Gastroesophageal sphincter (tissue), 4 donors: ENCODE data around the gene LMTK2. TPM values are rescaled to one million over a fixed set of nuclear protein-coding genes. Genes with fewer than 3 reads are reported as not detected.

Experiments used
- ATAC-seq: fragments of 150-250 bp; one replicate; pipeline ENCODE4 v1.9.1; 2016; ENCODE audit warnings: mild to moderate bottlenecking, moderate library complexity
- H3K27ac ChIP-seq, 4 donors: fragments of 200-600 bp; sonication (generic) in 3 of 4; 1 replicate in 3 of 4; 2 replicates in 1 of 4; pipeline ENCODE4 v1.5.1; 2016 to 2019
- H3K27me3 ChIP-seq: fragments of 200-600 bp; sonication (generic); one replicate; pipeline ENCODE4 v1.5.1; 2019
- H3K36me3 ChIP-seq, 2 donors: fragments of 200-600 bp; sonication (generic); one replicate each; pipeline ENCODE4 v1.5.1; 2019; ENCODE audit warnings: control low read depth in 1 of 2
- H3K4me1 ChIP-seq, 3 donors: fragments of 200-600 bp; sonication (generic); 1 replicate in 2 of 3; 2 replicates in 1 of 3; pipeline ENCODE4 v1.5.1; 2016 to 2019; ENCODE audit warnings: control low read depth in 2 of 3
- H3K4me3 ChIP-seq, 2 donors: fragments of 200-600 bp; sonication (generic); one replicate each; pipeline ENCODE4 v1.5.1; 2019; ENCODE audit warnings: mild to moderate bottlenecking in 1 of 2, moderate library complexity in 1 of 2
- H3K9me3 ChIP-seq, 3 donors: fragments of 200-600 bp; sonication (generic); one replicate each; pipeline ENCODE4 v1.5.1; 2017 to 2019; ENCODE audit warnings: control low read depth in 2 of 3
- EP300 ChIP-seq: sonication (generic); formaldehyde crosslinking; IDR thresholded peaks from one replicate; pipeline ENCODE4 v1.6.1; 2017; ENCODE audit warnings: antibody characterized with exemption, mild to moderate bottlenecking
- POLR2A ChIP-seq, 2 donors: fragments of 450-650 bp; IDR thresholded peaks; one replicate each; pipeline ENCODE4 v1.6.1; 2017; ENCODE audit warnings: antibody characterized with exemption in 2 of 2, mild to moderate bottlenecking in 2 of 2, moderate library complexity in 1 of 2
- POLR2AphosphoS5 ChIP-seq: sonication (generic); formaldehyde crosslinking; IDR thresholded peaks from one replicate; pipeline ENCODE4 v1.6.1; 2017; ENCODE audit warnings: antibody characterized with exemption
- WGBS, 2 donors: methylation state at CpG; one replicate each; pipeline ENCODE4 v1.1.5; 2018; ENCODE audit warnings: low coverage in 1 of 2; 5-methylcytosine and 5-hydroxymethylcytosine counted together
- total RNA-seq, 4 donors: library from RNA; depleted of rRNA; stranded (reverse); fragments of >200 nt; gene quantifications; one replicate each; pipeline ENCODE4 v1.1.0, GENCODE V29; 2016
- TF ChIP-seq, protein P1 (sequence below), 4 experiments: fragments of 200-600 bp in 2 of 4; fragments of 450-650 bp in 2 of 4; sonication (generic) in 1 of 4; IDR thresholded peaks; one replicate each; pipeline ENCODE4 v1.5.1; 2017 to 2019; ENCODE audit warnings: antibody characterized with exemption in 4 of 4, mild to moderate bottlenecking in 2 of 4, moderate library complexity in 2 of 4

The LMTK2 gene
- total RNA-seq, 4 donors from 2014 or later, result 16.0 to 34.5 (median 22.1) TPM

- Histone ChIP-seq H3K36me3 (peaks cover 0 to 87% of the 10 kb centered on the region in 2 donors), H3K27ac (no peak overlapping the region)
These were observed 126.1 kb downstream of the LMTK2 start for GRCh38 chr7:98232799-98233198.

DNA sequence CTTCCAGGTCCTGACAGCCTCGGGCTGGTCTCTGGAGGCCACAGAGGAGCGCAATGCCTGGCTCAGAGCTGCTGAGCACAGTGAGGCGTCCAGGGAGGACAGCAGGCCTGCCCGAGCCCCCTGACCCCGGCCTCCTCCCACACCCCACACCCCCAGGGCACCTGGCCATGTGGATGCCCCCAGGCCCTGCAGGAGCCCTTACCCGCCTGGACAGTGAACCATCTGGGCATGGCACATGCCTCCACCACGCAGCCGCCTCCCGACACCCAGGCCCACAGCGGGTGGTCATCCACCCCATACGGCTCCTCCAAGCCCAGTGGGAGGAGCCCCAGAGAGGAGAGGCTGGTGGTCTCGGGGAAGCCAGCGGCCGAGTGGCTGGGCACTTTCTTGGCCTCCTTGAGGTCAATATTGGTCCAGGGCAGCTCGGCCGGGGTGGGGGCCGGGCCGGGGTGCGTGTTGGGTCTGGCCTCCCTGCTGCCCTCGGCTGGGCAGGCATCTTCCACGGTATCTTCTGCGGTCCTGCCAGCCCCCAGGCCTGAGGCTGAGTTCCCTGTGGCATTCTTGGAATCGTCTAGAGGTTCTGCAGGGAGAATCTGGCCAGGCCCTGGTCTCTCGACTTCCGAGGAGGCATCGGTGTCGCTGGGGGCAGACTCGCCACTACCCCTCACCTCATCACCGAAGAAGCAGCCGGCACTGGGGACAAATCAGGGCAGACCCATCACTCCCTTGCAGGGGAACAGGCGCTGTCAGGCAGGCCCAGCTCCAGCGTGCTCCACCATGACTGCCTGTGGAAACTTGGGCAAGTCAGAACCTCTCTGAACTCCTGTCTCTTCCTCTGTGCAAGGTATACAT, 126.8 kb downstream of the LMTK2 start:
- Histone ChIP-seq H3K4me3 (no peak overlapping the region), H3K36me3 (peaks cover 0 to 87% of the 10 kb centered on the region in 2 donors), H3K9me3 (no peaks in the 10 kb centered on the region), H3K27ac (no peak overlapping the region), H3K4me1 (no peaks in the 10 kb centered on the region), H3K27me3 (no peaks in the 10 kb centered on the region)
- TF ChIP-seq POLR2A (IDR thresholded peaks at IDR 0.05) (no peak), EP300 (no peak), POLR2AphosphoS5 (no peak)
- TF ChIP-seq, protein P1, sequence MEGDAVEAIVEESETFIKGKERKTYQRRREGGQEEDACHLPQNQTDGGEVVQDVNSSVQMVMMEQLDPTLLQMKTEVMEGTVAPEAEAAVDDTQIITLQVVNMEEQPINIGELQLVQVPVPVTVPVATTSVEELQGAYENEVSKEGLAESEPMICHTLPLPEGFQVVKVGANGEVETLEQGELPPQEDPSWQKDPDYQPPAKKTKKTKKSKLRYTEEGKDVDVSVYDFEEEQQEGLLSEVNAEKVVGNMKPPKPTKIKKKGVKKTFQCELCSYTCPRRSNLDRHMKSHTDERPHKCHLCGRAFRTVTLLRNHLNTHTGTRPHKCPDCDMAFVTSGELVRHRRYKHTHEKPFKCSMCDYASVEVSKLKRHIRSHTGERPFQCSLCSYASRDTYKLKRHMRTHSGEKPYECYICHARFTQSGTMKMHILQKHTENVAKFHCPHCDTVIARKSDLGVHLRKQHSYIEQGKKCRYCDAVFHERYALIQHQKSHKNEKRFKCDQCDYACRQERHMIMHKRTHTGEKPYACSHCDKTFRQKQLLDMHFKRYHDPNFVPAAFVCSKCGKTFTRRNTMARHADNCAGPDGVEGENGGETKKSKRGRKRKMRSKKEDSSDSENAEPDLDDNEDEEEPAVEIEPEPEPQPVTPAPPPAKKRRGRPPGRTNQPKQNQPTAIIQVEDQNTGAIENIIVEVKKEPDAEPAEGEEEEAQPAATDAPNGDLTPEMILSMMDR (IDR thresholded peaks at IDR 0.05), result no peak
- ATAC-seq, result no peak
- 100% methylated on average over 1 of the region's 32 CpGs; no CpG with 5 or more reads in 1 of the 2 donors for WGBS, 2 donors

More at GRCh38 chr7:98232799-98233198, 126.1 kb downstream of the LMTK2 start:
- TF ChIP-seq EP300 (no peak), POLR2A (IDR thresholded peaks at IDR 0.05) (no peak), POLR2AphosphoS5 (no peak)
- TF ChIP-seq, protein P1 (IDR thresholded peaks at IDR 0.05), result no peak
- Histone ChIP-seq H3K4me1 (no peaks in the 10 kb centered on the region), H3K27me3 (no peaks in the 10 kb centered on the region), H3K9me3 (no peaks in the 10 kb centered on the region), H3K4me3 (no peak overlapping the region)
- ATAC-seq, result no peak
- 69% methylated on average over 5 of the region's 16 CpGs; no CpG with 5 or more reads in 1 of the 2 donors for WGBS, 2 donors

DNA sequence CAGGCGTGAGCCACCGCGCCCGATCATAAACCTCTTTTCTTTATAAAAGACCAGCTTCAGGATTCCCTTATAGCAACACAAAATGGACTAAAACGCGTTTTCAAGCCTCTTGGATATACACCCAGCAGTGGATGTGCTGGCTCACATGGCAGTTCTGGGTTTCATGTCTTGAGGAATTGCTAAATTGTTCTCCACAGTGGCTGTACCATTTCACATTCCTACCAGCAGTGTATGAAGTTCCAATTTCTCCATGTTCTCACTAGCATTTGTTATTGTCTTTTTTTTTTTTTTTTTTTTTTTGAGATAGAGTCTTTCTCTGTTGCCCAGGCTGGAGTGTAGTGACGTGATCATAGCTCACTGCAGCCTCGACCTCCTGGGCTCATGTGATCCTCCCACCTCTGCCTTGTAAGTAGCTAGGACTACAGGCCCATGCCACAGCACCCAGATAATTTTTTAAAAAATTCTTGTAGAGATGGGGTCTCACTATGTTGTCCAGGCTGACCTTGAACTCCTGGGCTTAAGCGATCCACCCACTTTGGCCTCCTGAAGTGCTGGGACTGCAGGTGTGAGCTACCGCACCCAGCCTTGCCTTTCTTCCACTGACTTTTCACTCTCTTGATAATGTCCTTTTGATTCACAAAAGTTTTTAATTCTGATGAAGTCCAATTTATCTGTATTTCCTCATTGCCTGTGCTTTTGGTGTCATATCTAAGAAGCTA, 127.9 kb downstream of the LMTK2 start:
- Histone ChIP-seq H3K4me3 (no peak overlapping the region), H3K27ac (no peak overlapping the region), H3K27me3 (no peaks in the 10 kb centered on the region), H3K36me3 (peaks cover 0 to 87% of the 10 kb centered on the region in 2 donors), H3K4me1 (no peaks in the 10 kb centered on the region), H3K9me3 (no peaks in the 10 kb centered on the region)
- TF ChIP-seq POLR2A (IDR thresholded peaks at IDR 0.05) (no peak), POLR2AphosphoS5 (no peak), EP300 (no peak)
- TF ChIP-seq, protein P1 (IDR thresholded peaks at IDR 0.05), result no peak
- 94 to 96% methylated on average over 8 to 9 of the region's 10 CpGs for WGBS, 2 donors
- no peak for ATAC-seq

DNA sequence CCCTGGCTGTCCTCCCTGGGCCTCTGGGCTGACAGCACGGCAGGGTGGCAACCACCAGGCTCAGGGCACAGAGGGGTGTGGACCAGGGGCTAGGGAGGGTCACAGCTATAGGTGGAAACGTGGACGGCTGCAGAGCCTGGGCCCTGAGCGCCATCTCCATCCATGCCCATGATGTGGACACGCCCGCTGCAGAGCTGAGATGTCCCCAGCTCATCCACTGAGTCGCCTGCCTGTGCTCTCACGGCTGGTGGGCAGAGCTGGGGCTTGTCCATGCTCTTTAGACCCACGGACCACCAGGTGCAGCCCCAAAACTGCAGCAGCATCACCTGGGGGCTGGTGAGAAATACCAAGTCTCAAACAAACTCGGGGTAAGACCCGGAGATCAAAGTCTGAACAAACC, 129.2 kb downstream of the LMTK2 start:
- 92 to 97% methylated on average over 4 to 5 of the region's 11 CpGs for WGBS, 2 donors
- H3K9me3 ChIP-seq, result no peaks in the 10 kb centered on the region
- no peaks in the 10 kb centered on the region for H3K27me3 ChIP-seq
- peaks cover 0 to 87% of the 10 kb centered on the region in 2 donors for H3K36me3 ChIP-seq
- no peak overlapping the region for H3K4me3 ChIP-seq
- ATAC-seq, result no peak
- H3K4me1 ChIP-seq, result no peaks in the 10 kb centered on the region
- no peak overlapping the region for H3K27ac ChIP-seq
- TF ChIP-seq EP300 (no peak), POLR2A (IDR thresholded peaks at IDR 0.05) (no peak), POLR2AphosphoS5 (no peak)
- TF ChIP-seq, protein P1 (IDR thresholded peaks at IDR 0.05), result no peak
